HG03135 (cell line): Measurements from ENCODE around the gene ARHGAP35.

Experiments
- ATAC-seq: cut with Tn5 transposase; IDR thresholded peaks from one replicate; pipeline ENCODE4 v1.9.1; 2021; ENCODE audit warnings: mild to moderate bottlenecking, moderate library complexity; ENCODE audit not compliant: unreplicated experiment

ARHGAP35 gene

DNA sequence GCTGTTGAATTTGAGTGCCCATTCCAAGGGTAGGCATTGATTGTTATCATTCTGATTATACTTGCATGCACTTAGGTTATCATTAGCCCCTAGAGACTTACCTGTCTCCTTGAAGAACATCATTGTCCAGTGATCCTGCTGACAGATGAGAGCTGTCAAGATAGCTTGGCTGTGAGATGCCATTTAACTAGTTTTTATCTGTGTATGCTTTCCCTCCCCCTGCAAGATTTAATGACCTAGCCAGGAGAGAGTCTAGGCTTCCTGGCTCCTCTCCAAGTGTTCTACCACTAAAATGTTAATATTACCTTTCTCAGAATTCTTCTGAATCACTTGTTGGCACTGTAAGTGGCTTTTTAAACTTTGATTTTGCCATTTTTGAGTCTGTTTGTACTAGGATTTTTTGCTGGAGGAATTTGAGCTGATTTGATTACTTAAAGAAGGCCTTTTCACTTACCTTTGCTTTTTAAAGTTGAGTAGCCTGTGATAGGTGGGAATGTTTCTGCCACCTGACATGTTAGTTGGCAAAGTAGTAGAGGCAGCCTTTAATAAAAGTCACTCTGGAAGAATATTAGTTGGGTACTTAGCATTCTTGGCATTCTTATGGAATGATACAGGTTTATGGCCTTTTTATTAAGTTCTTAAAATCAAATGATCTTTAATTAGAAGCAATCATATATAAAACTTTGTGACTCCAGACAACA, 41.1 kb downstream of the ARHGAP35 start:
- ATAC-seq = no peak

DNA sequence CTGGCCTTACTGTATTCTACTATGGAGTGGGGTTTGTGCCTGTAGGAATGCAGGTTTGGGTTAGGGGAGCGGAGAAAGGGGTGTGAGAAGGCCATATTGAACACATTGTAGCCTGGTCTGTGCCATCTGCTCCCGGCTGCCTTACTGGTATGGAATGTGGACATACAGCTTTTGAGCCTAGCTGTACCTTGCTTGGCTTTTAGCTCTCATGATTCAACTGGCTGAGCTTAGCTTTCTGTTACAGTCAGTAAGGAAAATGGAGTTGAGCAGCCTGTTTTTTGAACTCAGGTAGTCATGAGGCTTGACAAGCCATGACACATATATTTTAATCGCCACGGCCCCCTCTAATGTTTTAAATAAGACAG, 41.6 kb downstream of the ARHGAP35 start:
- ATAC-seq = no peak

DNA sequence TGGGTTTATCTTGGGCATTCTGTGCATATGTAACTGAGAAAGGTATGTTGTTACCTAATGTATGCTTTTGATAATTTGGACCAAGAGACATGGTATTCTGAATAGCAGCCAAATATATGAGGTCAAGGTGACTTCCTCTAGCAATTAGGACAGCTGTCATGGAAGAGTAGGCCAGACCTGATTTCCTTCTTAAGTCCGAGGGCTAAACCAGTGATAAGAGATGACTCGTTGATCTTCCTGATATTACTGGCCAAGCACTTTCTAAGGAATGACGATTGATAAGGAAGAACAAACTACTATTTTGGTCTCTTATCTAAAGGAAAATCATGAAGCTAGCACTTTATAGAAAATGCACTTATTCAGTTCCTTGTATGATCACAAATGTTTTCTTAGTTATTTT, 42.7 kb downstream of the ARHGAP35 start:
- no peak for ATAC-seq

DNA sequence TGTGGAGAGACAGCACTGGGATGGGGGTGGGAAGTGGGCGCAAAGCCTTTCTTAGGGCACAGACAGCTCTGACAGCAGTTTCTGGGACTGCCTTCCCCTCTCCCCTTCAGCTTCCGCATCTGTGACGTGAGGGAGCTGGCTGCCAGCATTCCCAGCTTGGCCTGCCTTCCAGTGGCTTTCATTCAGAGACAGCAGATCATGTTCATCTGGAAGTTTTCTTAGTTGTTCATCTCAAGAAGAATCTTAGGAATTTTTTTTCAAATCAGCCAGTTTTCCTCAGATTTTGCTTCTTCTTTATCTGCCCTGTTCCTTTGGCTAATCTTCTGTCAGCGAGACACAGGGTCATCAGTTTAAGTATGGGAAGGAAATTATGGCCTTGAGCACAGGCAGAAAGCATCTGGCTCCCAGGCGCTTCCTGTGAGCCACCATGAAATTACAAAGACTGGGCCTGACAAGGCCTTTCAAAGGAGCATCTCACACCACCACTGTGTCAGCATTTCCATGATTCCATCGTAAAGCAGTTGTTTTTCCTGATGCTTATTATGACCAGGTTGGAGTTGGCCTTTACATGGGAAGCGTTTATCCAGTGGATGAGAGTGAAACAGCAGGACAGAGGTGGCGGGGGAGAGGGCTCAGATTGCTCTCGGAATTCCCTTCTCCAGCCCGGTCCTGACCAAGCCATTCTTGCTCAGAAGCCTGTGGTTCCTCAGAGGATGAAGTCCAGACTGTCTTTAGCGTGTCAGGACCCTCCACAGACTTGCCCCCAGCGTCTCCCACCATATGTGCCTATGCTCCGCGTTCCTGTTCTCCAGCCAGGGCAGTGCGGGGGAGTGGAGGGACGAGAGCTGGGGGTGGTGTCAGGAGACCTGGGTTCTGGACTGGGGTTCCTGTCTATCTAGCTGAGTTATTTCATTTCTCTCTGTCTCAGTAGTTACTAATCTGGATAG, 43.6 kb downstream of the ARHGAP35 start:
- no peak for ATAC-seq

DNA sequence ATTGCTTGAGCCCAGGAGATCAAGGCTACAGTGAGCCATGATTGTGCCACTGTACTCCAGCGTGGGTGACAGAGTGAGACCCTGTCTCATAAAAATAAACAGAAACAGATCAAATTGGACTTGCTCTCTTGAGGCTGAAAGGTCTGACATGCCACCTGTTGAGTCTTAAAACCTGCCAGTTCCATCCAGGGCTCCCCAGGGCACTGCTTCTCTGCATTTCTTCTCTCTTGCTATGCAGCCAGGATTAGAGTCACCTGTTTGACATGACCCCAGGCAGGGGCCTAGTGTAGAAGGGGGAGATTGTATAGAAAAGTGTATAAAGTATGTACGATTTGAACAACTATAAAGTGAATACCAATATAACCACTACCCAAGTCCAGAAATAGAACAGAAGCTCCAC, 45.4 kb downstream of the ARHGAP35 start:
- no peak for ATAC-seq

DNA sequence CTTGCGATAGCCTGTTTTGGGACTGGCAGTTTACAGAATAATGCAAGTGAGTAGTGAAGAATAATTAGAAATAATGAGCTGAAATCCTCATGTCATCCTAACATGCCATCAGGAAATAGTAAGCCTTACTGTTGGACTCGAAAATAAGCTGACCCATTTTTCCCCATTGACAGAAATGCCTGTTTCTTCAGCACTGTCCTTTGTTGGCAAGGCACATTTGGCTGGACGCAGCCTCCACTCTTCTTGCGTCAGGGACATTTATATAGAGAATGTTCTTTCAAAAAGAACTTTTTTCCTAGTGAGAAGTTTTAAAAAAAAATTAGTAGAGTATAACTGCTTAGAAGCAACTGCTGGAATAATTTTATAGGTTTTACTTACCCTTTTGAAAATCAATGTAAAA, 47.1 kb downstream of the ARHGAP35 start:
- no peak for ATAC-seq

DNA sequence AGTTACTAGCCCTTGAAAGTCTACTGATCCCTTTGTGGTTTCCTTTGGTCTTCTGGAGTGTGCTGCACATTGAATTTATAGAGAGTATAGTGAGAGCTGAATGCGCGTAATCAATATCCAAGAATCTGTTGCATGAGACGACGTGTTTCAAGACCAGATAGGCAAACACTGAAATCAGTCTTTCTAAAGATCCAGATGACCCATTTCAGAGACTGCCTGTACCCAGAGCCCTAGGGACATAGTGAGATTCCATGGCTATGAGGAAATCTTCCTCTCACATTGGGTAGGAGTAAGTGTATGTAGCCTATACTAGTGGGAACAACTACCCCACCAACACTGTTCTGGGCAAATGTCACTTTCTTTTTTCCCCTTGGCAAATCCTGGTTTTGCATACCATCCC, 48.6 kb downstream of the ARHGAP35 start:
- no peak for ATAC-seq
